ENCODE measurements around the gene RIOK2. TPM values are rescaled to one million over a fixed set of nuclear protein-coding genes. Genes with fewer than 3 reads are reported as not detected.

Gene RIOK2
- total RNA-seq, 8 experiments from 2014 or later, result 20.9 to 50.1 (median 26.5) TPM

GRCh38 chr5:97118261-97119006 is 64.6 kb downstream of the RIOK2 start:
- ATAC-seq (replicated peaks in 6 of 8), result no peak
- Histone ChIP-seq H3K4me1 (replicated peaks in 1 of 2) (peaks cover 7 to 13% of the 10 kb centered on the region in 2 donors), H3K4me3 (no peak overlapping the region), H3K27ac (no peak overlapping the region)
- in situ Hi-C loops (cut with MboI; ENCODE audit: low pct_unique_long_range_greater_than_20kb in 2 of 9, low sequenced_read_pairs in 9 of 9, unreplicated experiment in 9 of 9), result no loop called here
- WGBS, 10 experiments, result 27 to 91% (median 59%) methylated on average over 1 to 2 of the region's 2 CpGs

- in situ Hi-C loops (cut with MboI; ENCODE audit: low pct_unique_long_range_greater_than_20kb in 2 of 9, low sequenced_read_pairs in 9 of 9, unreplicated experiment in 9 of 9), result no loop called here
- H3K27ac ChIP-seq, result no peak overlapping the region
- no peak overlapping the region for H3K4me3 ChIP-seq
- WGBS, 10 experiments, result 40 to 100% (median 83%) methylated on average over 1 to 8 of the region's 9 CpGs; no CpG with 5 or more reads in 2 of the 10 experiments
- H3K4me1 ChIP-seq (replicated peaks in 1 of 2), result peaks cover 7 to 21% of the 10 kb centered on the region in 2 donors
- ATAC-seq (replicated peaks in 6 of 8), result peak in 2 of 8 experiments; percentile 36 to 91
These were observed 67.1 kb downstream of the RIOK2 start for GRCh38 chr5:97115932-97116331.

GRCh38 chr5:97112230-97112629 is 70.8 kb downstream of the RIOK2 start:
- Histone ChIP-seq H3K27ac (no peak overlapping the region), H3K4me1 (replicated peaks in 1 of 2) (peaks cover 7 to 24% of the 10 kb centered on the region in 2 donors), H3K4me3 (no peak overlapping the region)
- in situ Hi-C loops (cut with MboI; ENCODE audit: low pct_unique_long_range_greater_than_20kb in 2 of 9, low sequenced_read_pairs in 9 of 9, unreplicated experiment in 9 of 9), result no loop called here
- 50 to 90% (median 71%) methylated on average over 1 to 6 of the region's 6 CpGs; no CpG with 5 or more reads in 1 of the 10 experiments for WGBS, 10 experiments
- ATAC-seq (replicated peaks in 6 of 8), result no peak

GRCh38 chr5:97111616-97112015 is 71.4 kb downstream of the RIOK2 start:
- peaks cover 7 to 27% of the 10 kb centered on the region in 2 donors for H3K4me1 ChIP-seq (replicated peaks in 1 of 2)
- in situ Hi-C loops (cut with MboI; ENCODE audit: low pct_unique_long_range_greater_than_20kb in 2 of 9, low sequenced_read_pairs in 9 of 9, unreplicated experiment in 9 of 9), result no loop called here
- WGBS, 10 experiments, result 0 to 72% (median 21%) methylated on average over 1 to 4 of the region's 4 CpGs
- H3K27ac ChIP-seq, result no peak overlapping the region
- no peak overlapping the region for H3K4me3 ChIP-seq
- no peak for ATAC-seq (replicated peaks in 6 of 8)

GRCh38 chr5:97111004-97111403 is 72.0 kb downstream of the RIOK2 start:
- in situ Hi-C loops (cut with MboI; ENCODE audit: low pct_unique_long_range_greater_than_20kb in 2 of 9, low sequenced_read_pairs in 9 of 9, unreplicated experiment in 9 of 9), result no loop called here
- Histone ChIP-seq H3K4me3 (no peak overlapping the region), H3K27ac (no peak overlapping the region), H3K4me1 (replicated peaks in 1 of 2) (peaks cover 7 to 29% of the 10 kb centered on the region in 2 donors)
- WGBS, 10 experiments, result 71 to 83% (median 78%) methylated on average over 2 to 5 of the region's 5 CpGs; no CpG with 5 or more reads in 1 of the 10 experiments
- no peak for ATAC-seq (replicated peaks in 6 of 8)

Other genes starting within 250 kb of the RIOK2 start
- 10 to 100 TPM; 11.7 to 52.2 (median 18.6) TPM for gene LNPEP, start 247.2 kb downstream of the RIOK2 start, total RNA-seq
- gene LIX1, start 40.6 kb downstream of the RIOK2 start, total RNA-seq, result 10 to 100 TPM in 1 of 8 experiments, 1 to 10 TPM in 4, under 1 TPM in 3; 0.14 to 56.2 (median 1.1) TPM

All from motor neuron (in vitro differentiated cells).